Activated CD8-positive, alpha-beta memory T cell treated with anti-CD3 and anti-CD28 coated beads, Interleukin-2, amount 50 U/mL, for 48 hours (primary cell): ENCODE measurements around the gene TARS3.
"Not testable (repeated sequence)": the region's sequence is repeated elsewhere in the genome, so short reads cannot be mapped to it uniquely, and the experiment has no call there.

ENCODE experiments used
- DNase-seq: peaks from one replicate; pipeline ENCODE4 v3.0.0-alpha.2; 2020

TARS3 gene

GRCh38 chr15:101652786-101653430, 71.4 kb downstream of the TARS3 start:
- DNase-seq, result no peak

GRCh38 chr15:101652098-101652785, 72.0 kb downstream of the TARS3 start, which contains the start of gene TM2D3:
TM2D3 (minus strand) TSS chr15:101652381; CDS start chr15:101652361, 20 bp downstream.
- DNase-seq, result peak; percentile 97

- DNase-seq, result no peak
Measured at GRCh38 chr15:101651554-101652097, 72.6 kb downstream of the TARS3 start.

GRCh38 chr15:101650145-101650544, 74.1 kb downstream of the TARS3 start:
- DNase-seq, result no peak

GRCh38 chr15:101648356-101648755, 75.9 kb downstream of the TARS3 start:
- DNase-seq, result no peak

GRCh38 chr15:101647251-101647650, 77.0 kb downstream of the TARS3 start:
- DNase-seq, result no peak

GRCh38 chr15:101646672-101647071, 77.6 kb downstream of the TARS3 start:
- DNase-seq, result no peak

- DNase-seq, result no peak
Measured at GRCh38 chr15:101642361-101642760, 81.9 kb downstream of the TARS3 start.

- no peak for DNase-seq
Measured at GRCh38 chr15:101641894-101642293, 82.4 kb downstream of the TARS3 start.

GRCh38 chr15:101641129-101641764, 83.0 kb downstream of the TARS3 start:
- DNase-seq, result peak; percentile 85

- no peak for DNase-seq
Measured at GRCh38 chr15:101639667-101640066, 84.6 kb downstream of the TARS3 start.

GRCh38 chr15:101637919-101638318, 86.4 kb downstream of the TARS3 start:
- DNase-seq, result no peak

GRCh38 chr15:101637516-101637915, 86.8 kb downstream of the TARS3 start:
- DNase-seq, result no peak

- no peak for DNase-seq
Measured at GRCh38 chr15:101637038-101637437, 87.2 kb downstream of the TARS3 start.

- DNase-seq, result no peak
Measured at GRCh38 chr15:101635944-101636727, 88.1 kb downstream of the TARS3 start.

GRCh38 chr15:101633356-101633755, 90.9 kb downstream of the TARS3 start:
- DNase-seq, result no peak

- not testable (repeated sequence) for DNase-seq
Measured at GRCh38 chr15:101626729-101627128, 97.5 kb downstream of the TARS3 start.

- no peak for DNase-seq
Measured at GRCh38 chr15:101625980-101626379, 98.3 kb downstream of the TARS3 start.

GRCh38 chr15:101625184-101625583, 99.1 kb downstream of the TARS3 start:
- no peak for DNase-seq

- no peak for DNase-seq
Measured at GRCh38 chr15:101623367-101624304, 100.6 kb downstream of the TARS3 start.

- DNase-seq, result no peak
Measured at GRCh38 chr15:101621961-101622360, 102.3 kb downstream of the TARS3 start.

- no peak for DNase-seq
Measured at GRCh38 chr15:101620671-101621070, 103.6 kb downstream of the TARS3 start.
